Peyer's patch (tissue), 4 donors: ENCODE data around the gene TRDN. TPM values are rescaled to one million over a fixed set of nuclear protein-coding genes. Genes with fewer than 3 reads are reported as not detected.

Experiments
- DNase-seq, 3 donors: peaks; one replicate each; pipeline ENCODE4 v3.0.0-alpha.2; 2017 to 2019
- H3K27ac ChIP-seq, 4 donors: fragments of 200-600 bp; sonication (generic); one replicate each; pipeline ENCODE4 v1.5.1; 2016 to 2019
- H3K27me3 ChIP-seq, 2 donors: fragments of 200-600 bp; sonication (generic); one replicate each; pipeline ENCODE4 v1.5.1; 2019
- H3K36me3 ChIP-seq, 3 donors: fragments of 200-600 bp; sonication (generic); one replicate each; pipeline ENCODE4 v1.5.1; 2016 to 2019
- H3K4me1 ChIP-seq, 4 donors: fragments of 200-600 bp; sonication (generic); one replicate each; pipeline ENCODE4 v1.5.1; 2016 to 2019
- H3K4me3 ChIP-seq, 4 donors: fragments of 200-600 bp; sonication (generic); 1 replicate in 3 of 4; 2 replicates in 1 of 4; pipeline ENCODE4 v1.5.1; 2016 to 2019; ENCODE audit warnings: mild to moderate bottlenecking in 1 of 4
- H3K9me3 ChIP-seq, 4 donors: fragments of 200-600 bp; sonication (generic); one replicate each; pipeline ENCODE4 v1.5.1; 2016 to 2019; ENCODE audit warnings: mild to moderate bottlenecking in 1 of 4
- POLR2A ChIP-seq, 2 donors: fragments of 450-650 bp; IDR thresholded peaks; one replicate each; pipeline ENCODE4 v1.5.1; 2017; ENCODE audit warnings: antibody characterized with exemption in 2 of 2, mild to moderate bottlenecking in 2 of 2, moderate library complexity in 2 of 2
- total RNA-seq, 4 donors: library from RNA; depleted of rRNA; stranded (reverse); fragments of >200 nt; gene quantifications; one replicate each; pipeline ENCODE4 v1.1.0, GENCODE V29; 2016
- TF ChIP-seq, protein P1 (sequence below), 6 experiments: fragments of 450-650 bp in 4 of 6; fragments of 200-600 bp in 2 of 6; sonication (generic) in 1 of 6; IDR thresholded peaks; one replicate each; pipeline ENCODE4 v1.5.1; 2017 to 2019; ENCODE audit warnings: antibody characterized with exemption in 6 of 6, mild to moderate bottlenecking in 3 of 6, moderate library complexity in 1 of 6

Gene TRDN
- total RNA-seq, 4 donors from 2014 or later, result not detected

GRCh38 chr6:123524781-123525180 is 112.0 kb downstream of the TRDN start:
- Histone ChIP-seq H3K4me3 (no peak overlapping the region), H3K27me3 (no peaks in the 10 kb centered on the region), H3K9me3 (no peaks in the 10 kb centered on the region), H3K27ac (no peak overlapping the region), H3K36me3 (no peaks in the 10 kb centered on the region), H3K4me1 (no peaks in the 10 kb centered on the region)
- DNase-seq, result no peak
- TF ChIP-seq POLR2A (IDR thresholded peaks at IDR 0.05), result no peak
- TF ChIP-seq, protein P1, sequence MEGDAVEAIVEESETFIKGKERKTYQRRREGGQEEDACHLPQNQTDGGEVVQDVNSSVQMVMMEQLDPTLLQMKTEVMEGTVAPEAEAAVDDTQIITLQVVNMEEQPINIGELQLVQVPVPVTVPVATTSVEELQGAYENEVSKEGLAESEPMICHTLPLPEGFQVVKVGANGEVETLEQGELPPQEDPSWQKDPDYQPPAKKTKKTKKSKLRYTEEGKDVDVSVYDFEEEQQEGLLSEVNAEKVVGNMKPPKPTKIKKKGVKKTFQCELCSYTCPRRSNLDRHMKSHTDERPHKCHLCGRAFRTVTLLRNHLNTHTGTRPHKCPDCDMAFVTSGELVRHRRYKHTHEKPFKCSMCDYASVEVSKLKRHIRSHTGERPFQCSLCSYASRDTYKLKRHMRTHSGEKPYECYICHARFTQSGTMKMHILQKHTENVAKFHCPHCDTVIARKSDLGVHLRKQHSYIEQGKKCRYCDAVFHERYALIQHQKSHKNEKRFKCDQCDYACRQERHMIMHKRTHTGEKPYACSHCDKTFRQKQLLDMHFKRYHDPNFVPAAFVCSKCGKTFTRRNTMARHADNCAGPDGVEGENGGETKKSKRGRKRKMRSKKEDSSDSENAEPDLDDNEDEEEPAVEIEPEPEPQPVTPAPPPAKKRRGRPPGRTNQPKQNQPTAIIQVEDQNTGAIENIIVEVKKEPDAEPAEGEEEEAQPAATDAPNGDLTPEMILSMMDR (IDR thresholded peaks at IDR 0.05), result no peak

DNA sequence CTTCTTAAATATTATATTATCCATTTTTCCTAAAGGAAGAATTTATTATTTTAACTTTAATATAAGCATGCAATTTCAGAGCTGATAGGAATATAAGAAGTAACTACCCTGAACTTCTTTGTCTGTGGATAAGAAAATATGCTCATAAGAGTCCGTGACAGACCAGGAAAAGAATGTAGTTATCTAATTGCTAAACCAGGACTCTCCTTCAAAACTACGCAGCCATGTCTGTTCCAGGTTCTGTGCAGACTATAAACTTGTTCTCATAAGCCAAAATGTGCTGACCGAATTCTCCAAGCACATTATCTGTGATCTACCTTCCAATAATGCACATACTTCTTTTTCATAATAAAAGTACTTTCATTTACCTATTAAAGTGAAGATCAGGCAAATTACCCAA is 116.5 kb downstream of the TRDN start:
- Histone ChIP-seq H3K36me3 (no peaks in the 10 kb centered on the region), H3K4me1 (no peaks in the 10 kb centered on the region), H3K9me3 (no peaks in the 10 kb centered on the region), H3K4me3 (no peak overlapping the region), H3K27ac (no peak overlapping the region), H3K27me3 (no peaks in the 10 kb centered on the region)
- DNase-seq, result no peak
- TF ChIP-seq, protein P1 (IDR thresholded peaks at IDR 0.05), result no peak
- no peak for TF ChIP-seq POLR2A (IDR thresholded peaks at IDR 0.05)

DNA sequence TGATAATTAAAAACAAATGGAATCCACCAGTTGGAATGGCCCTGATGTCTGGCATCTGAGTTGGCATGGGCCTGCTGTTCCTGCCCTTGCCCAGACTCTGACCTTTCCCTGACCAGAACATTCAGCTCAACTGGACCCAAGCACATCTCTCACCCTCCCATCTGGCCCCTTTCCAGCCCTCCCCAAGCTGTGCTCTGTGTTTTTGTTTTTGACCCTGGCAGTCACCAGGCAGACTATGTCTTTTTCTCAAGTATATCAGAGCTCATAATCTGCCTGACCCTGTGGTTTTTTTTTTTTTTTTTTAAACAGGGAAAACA is 117.6 kb downstream of the TRDN start:
- Histone ChIP-seq H3K36me3 (no peaks in the 10 kb centered on the region), H3K27me3 (no peaks in the 10 kb centered on the region), H3K4me1 (no peaks in the 10 kb centered on the region), H3K4me3 (no peak overlapping the region), H3K9me3 (no peaks in the 10 kb centered on the region), H3K27ac (no peak overlapping the region)
- TF ChIP-seq POLR2A (IDR thresholded peaks at IDR 0.05), result no peak
- no peak for DNase-seq

DNA sequence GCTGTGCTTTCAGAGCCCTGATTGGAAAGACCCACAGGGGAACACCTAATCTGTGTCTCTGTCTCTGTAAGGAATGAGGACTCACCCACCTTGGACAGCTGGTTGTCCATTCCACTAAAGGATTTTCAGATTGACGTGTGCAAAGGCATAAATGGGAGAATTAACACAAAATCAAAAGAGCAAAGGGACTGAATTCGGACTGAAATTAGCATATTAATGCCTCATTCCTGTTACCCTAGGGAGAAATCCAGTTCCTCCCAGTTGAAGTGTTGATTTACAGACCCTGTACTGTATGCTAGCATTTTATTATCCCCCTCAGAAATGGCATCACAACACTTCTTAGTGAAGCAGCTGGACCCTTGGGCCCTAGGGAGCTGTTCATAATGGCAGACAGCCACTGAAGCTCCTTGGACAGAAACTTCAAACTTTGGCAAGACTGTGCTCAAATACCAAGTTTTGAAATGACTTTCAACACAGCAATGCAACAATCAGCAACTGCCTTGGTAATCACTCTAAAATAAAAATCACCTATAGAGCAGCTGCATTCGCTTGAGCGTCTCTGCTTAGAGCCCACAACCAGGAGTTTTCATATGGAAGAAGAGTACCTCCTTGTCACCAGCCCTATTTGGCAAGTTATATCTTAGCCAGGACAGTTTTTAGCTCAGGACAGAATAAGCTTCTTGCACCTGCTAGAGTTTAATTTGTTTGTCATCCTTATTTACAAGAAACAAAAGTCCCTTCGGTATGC is 118.1 kb downstream of the TRDN start:
- no peak for TF ChIP-seq POLR2A (IDR thresholded peaks at IDR 0.05)
- TF ChIP-seq, protein P1 (IDR thresholded peaks at IDR 0.05), result no peak
- DNase-seq, result no peak
- H3K27me3 ChIP-seq, result no peaks in the 10 kb centered on the region
- H3K4me1 ChIP-seq, result no peaks in the 10 kb centered on the region
- no peak overlapping the region for H3K27ac ChIP-seq
- H3K9me3 ChIP-seq, result no peaks in the 10 kb centered on the region
- H3K36me3 ChIP-seq, result no peaks in the 10 kb centered on the region
- no peak overlapping the region for H3K4me3 ChIP-seq

DNA sequence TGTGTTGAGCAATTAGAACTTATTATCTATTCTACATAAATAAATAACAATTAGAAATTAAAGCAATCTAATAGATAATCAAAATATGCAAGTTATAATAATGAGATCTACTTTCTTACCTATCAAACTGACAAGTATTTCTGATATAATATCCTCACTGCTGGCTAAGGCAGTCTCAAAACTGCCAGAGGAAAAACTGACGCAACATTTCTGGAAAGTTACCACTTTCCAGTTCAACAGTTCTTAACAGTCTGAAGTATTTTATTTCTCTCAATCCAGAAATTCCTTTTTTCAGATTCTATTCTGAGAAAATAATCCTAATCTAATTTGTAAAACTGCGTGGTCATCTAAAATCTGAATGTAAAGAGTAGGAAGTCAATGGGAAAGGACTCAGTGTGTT is 121.0 kb downstream of the TRDN start:
- TF ChIP-seq, protein P1 (IDR thresholded peaks at IDR 0.05), result no peak
- TF ChIP-seq POLR2A (IDR thresholded peaks at IDR 0.05), result no peak
- no peak overlapping the region for H3K4me3 ChIP-seq
- no peak overlapping the region for H3K27ac ChIP-seq
- no peaks in the 10 kb centered on the region for H3K4me1 ChIP-seq
- no peaks in the 10 kb centered on the region for H3K36me3 ChIP-seq
- no peaks in the 10 kb centered on the region for H3K9me3 ChIP-seq
- no peak for DNase-seq
- H3K27me3 ChIP-seq, result no peaks in the 10 kb centered on the region

- TF ChIP-seq POLR2A (IDR thresholded peaks at IDR 0.05), result no peak
- TF ChIP-seq, protein P1 (IDR thresholded peaks at IDR 0.05), result no peak
- no peak for DNase-seq
- H3K4me3 ChIP-seq, result no peak overlapping the region
These were observed 127.6 kb downstream of the TRDN start for GRCh38 chr6:123509112-123509511.

More at GRCh38 chr6:123509112-123509511, 127.6 kb downstream of the TRDN start:
- H3K36me3 ChIP-seq, result no peaks in the 10 kb centered on the region
- H3K4me1 ChIP-seq, result no peaks in the 10 kb centered on the region
- H3K9me3 ChIP-seq, result no peaks in the 10 kb centered on the region
- H3K27ac ChIP-seq, result no peak overlapping the region
- H3K27me3 ChIP-seq, result no peaks in the 10 kb centered on the region
